HG03571 (cell line): ENCODE data around the gene SLC2A4.
A peak's percentile ranks its signal among the peaks of the same experiment; 100 is the strongest.
"Not testable (repeated sequence)": the region's sequence is repeated elsewhere in the genome, so short reads cannot be mapped to it uniquely, and the experiment has no call there.

Experiments
- ATAC-seq: cut with Tn5 transposase; IDR thresholded peaks from one replicate; pipeline ENCODE4 v1.9.1; 2021; ENCODE audit not compliant: unreplicated experiment

The SLC2A4 gene

GRCh38 chr17:7281074-7281952, at the start of gene SLC2A4:
SLC2A4 (plus strand) TSS chr17:7281718; CDS start chr17:7281935, 217 bp downstream.
- ATAC-seq, result peak; percentile 52

GRCh38 chr17:7232114-7232513, 49.4 kb upstream of the SLC2A4 start:
- no peak for ATAC-seq

- ATAC-seq, result no peak
These were observed 47.8 kb upstream of the SLC2A4 start for GRCh38 chr17:7233701-7234082.

- peak; percentile 43 for ATAC-seq
These were observed 47.2 kb upstream of the SLC2A4 start, which contains the start of gene DVL2 for GRCh38 chr17:7234083-7234951. DVL2 (minus strand) TSS chr17:7234517; CDS start chr17:7234262, 255 bp downstream.

GRCh38 chr17:7235693-7236665, 45.5 kb upstream of the SLC2A4 start:
- ATAC-seq, result no peak

GRCh38 chr17:7236808-7237207, 44.7 kb upstream of the SLC2A4 start:
- no peak for ATAC-seq

GRCh38 chr17:7237266-7237760, 44.2 kb upstream of the SLC2A4 start:
- ATAC-seq, result no peak

GRCh38 chr17:7237761-7238419, 43.6 kb upstream of the SLC2A4 start:
- ATAC-seq, result no peak

- no peak for ATAC-seq
These were observed 43.0 kb upstream of the SLC2A4 start for GRCh38 chr17:7238420-7239090.

- peak; percentile 41 for ATAC-seq
These were observed 42.2 kb upstream of the SLC2A4 start, which contains the start of gene PHF23 for GRCh38 chr17:7239091-7240027. PHF23 (minus strand) TSS chr17:7239457; CDS start chr17:7239279, 178 bp downstream.

- no peak for ATAC-seq
These were observed 41.1 kb upstream of the SLC2A4 start for GRCh38 chr17:7240375-7240774.

GRCh38 chr17:7241090-7241733, 40.3 kb upstream of the SLC2A4 start:
- no peak for ATAC-seq

- peak; percentile 22 for ATAC-seq
These were observed 39.5 kb upstream of the SLC2A4 start, which contains the start of gene GABARAP for GRCh38 chr17:7241783-7242716. GABARAP (minus strand) TSS chr17:7242449; CDS start chr17:7242330, 119 bp downstream.

- peak; percentile 30 for ATAC-seq
These were observed 38.6 kb upstream of the SLC2A4 start for GRCh38 chr17:7242717-7243452.

GRCh38 chr17:7243453-7243729, 38.1 kb upstream of the SLC2A4 start:
- ATAC-seq, result no peak

GRCh38 chr17:7243838-7244237, 37.7 kb upstream of the SLC2A4 start:
- not testable (repeated sequence) for ATAC-seq
